ENCODE data around the gene CFAP299. TPM values are rescaled to one million over a fixed set of nuclear protein-coding genes. Genes with fewer than 3 reads are reported as not detected.

Gene CFAP299
- total and polyA plus RNA-seq, 4 donors, result 2.8 to 30.2 (median 6.6) TPM

DNA sequence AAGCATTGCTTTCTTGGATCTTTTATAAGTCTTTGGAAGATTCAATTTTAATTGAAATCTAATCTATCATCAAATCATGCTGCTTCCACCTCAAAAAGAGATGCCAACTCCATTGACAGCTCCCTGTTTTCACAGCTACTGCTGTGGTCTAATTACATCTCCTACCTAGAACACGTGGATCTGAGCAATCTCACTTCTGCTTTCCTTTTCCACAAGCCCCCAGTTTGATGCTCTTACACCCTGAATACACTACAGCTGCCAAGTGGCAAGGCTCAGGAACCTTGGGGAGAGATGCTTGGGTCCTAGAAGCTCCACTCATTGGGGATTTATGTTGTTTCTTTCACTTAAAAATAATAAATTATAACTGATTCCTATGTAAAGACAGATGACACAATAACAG is 172.0 kb downstream of the CFAP299 start:
- 26 to 42% methylated on average over 1 of the region's 1 CpG for WGBS, 2 donors
- DNase-seq, result no peak
- H3K9me3 ChIP-seq (ENCODE audit: control insufficient read depth in 4 of 4, insufficient read depth in 3 of 4, low read length in 3 of 4), result peaks cover 0 to 1% (median 0%) of the 10 kb centered on the region in 4 donors
- no peak overlapping the region for H3K9ac ChIP-seq (ENCODE audit: insufficient read depth in 1 of 2, low read length in 2 of 2)
- no peak for TF ChIP-seq CTCF (IDR thresholded peaks at IDR 0.05; ENCODE audit: control extremely low read depth, extremely low read depth)
- H3K27ac ChIP-seq (ENCODE audit: low read depth in 1 of 2, low read length in 1 of 2), result no peak overlapping the region
- ATAC-seq (ENCODE audit: insufficient read depth, low FRiP score), result no peak
- no peaks in the 10 kb centered on the region for H3K36me3 ChIP-seq (ENCODE audit: control insufficient read depth in 4 of 4, insufficient read depth in 4 of 4, low read length in 4 of 4)
- no peak overlapping the region for H3K4me3 ChIP-seq
- H3K27me3 ChIP-seq (ENCODE audit: control insufficient read depth in 3 of 3, insufficient read depth in 3 of 3, low read length in 2 of 3), result no peaks in the 10 kb centered on the region
- H3K4me1 ChIP-seq (ENCODE audit: control insufficient read depth in 5 of 5, insufficient read depth in 5 of 5, low read length in 5 of 5), result peaks cover 0 to 3% (median 0%) of the 10 kb centered on the region in 5 donors

DNA sequence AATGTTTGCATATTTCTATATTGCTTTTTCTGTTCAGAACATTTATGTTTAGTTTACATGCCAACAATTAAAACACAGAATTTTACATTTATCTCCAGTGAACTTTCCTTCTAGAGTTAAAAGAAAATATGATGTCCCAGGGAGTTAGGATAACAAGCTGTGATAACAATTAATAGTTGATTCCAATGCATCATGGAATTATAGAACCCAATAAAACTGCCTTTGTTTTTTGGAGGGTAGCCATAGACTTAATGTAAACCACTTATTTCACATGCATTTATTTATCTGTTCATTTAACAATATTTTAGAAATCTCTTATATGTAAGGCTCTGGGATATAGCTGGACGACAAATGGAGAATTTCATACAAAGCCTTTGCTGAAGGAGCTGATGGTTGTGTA is 180.0 kb downstream of the CFAP299 start:
- H3K9me3 ChIP-seq (ENCODE audit: control insufficient read depth in 4 of 4, insufficient read depth in 3 of 4, low read length in 3 of 4), result no peaks in the 10 kb centered on the region
- H3K4me1 ChIP-seq (ENCODE audit: control insufficient read depth in 5 of 5, insufficient read depth in 5 of 5, low read length in 5 of 5), result peaks cover 0 to 5% (median 0%) of the 10 kb centered on the region in 5 donors
- ATAC-seq (ENCODE audit: insufficient read depth, low FRiP score), result no peak
- no peak overlapping the region for H3K9ac ChIP-seq (ENCODE audit: insufficient read depth in 1 of 2, low read length in 2 of 2)
- H3K4me3 ChIP-seq, result no peak overlapping the region
- no peak overlapping the region for H3K27ac ChIP-seq (ENCODE audit: low read depth in 1 of 2, low read length in 1 of 2)
- no peaks in the 10 kb centered on the region for H3K36me3 ChIP-seq (ENCODE audit: control insufficient read depth in 4 of 4, insufficient read depth in 4 of 4, low read length in 4 of 4)
- TF ChIP-seq CTCF (IDR thresholded peaks at IDR 0.05; ENCODE audit: control extremely low read depth, extremely low read depth), result no peak
- H3K27me3 ChIP-seq (ENCODE audit: control insufficient read depth in 3 of 3, insufficient read depth in 3 of 3, low read length in 2 of 3), result no peaks in the 10 kb centered on the region
- DNase-seq, result peak in 2 of 3 donors; percentile 93 to 94
- WGBS, 2 donors, result 70 to 73% methylated on average over 1 of the region's 1 CpG

GRCh38 chr4:80521438-80521837 is 185.9 kb downstream of the CFAP299 start:
- no peak for ATAC-seq (ENCODE audit: insufficient read depth, low FRiP score)
- no peak for TF ChIP-seq CTCF (IDR thresholded peaks at IDR 0.05; ENCODE audit: control extremely low read depth, extremely low read depth)

GRCh38 chr4:80526697-80527096 is 191.2 kb downstream of the CFAP299 start:
- Histone ChIP-seq H3K4me1 (ENCODE audit: control insufficient read depth in 5 of 5, insufficient read depth in 5 of 5, low read length in 5 of 5) (peaks cover 0 to 11% (median 0%) of the 10 kb centered on the region in 5 donors), H3K27ac (ENCODE audit: low read depth in 1 of 2, low read length in 1 of 2) (no peak overlapping the region), H3K36me3 (ENCODE audit: control insufficient read depth in 4 of 4, insufficient read depth in 4 of 4, low read length in 4 of 4) (no peaks in the 10 kb centered on the region), H3K27me3 (ENCODE audit: control insufficient read depth in 3 of 3, insufficient read depth in 3 of 3, low read length in 2 of 3) (no peaks in the 10 kb centered on the region), H3K9ac (ENCODE audit: insufficient read depth in 1 of 2, low read length in 2 of 2) (no peak overlapping the region), H3K4me3 (no peak overlapping the region), H3K9me3 (ENCODE audit: control insufficient read depth in 4 of 4, insufficient read depth in 3 of 4, low read length in 3 of 4) (no peaks in the 10 kb centered on the region)
- TF ChIP-seq CTCF (IDR thresholded peaks at IDR 0.05; ENCODE audit: control extremely low read depth, extremely low read depth), result no peak
- 79% methylated on average over 2 of the region's 2 CpGs for WGBS, 2 donors
- DNase-seq, result no peak
- ATAC-seq (ENCODE audit: insufficient read depth, low FRiP score), result no peak

More at GRCh38 chr4:80521438-80521837, 185.9 kb downstream of the CFAP299 start:
- H3K9me3 ChIP-seq (ENCODE audit: control insufficient read depth in 4 of 4, insufficient read depth in 3 of 4, low read length in 3 of 4), result no peaks in the 10 kb centered on the region
- H3K27ac ChIP-seq (ENCODE audit: low read depth in 1 of 2, low read length in 1 of 2), result no peak overlapping the region
- H3K36me3 ChIP-seq (ENCODE audit: control insufficient read depth in 4 of 4, insufficient read depth in 4 of 4, low read length in 4 of 4), result no peaks in the 10 kb centered on the region
- no peaks in the 10 kb centered on the region for H3K27me3 ChIP-seq (ENCODE audit: control insufficient read depth in 3 of 3, insufficient read depth in 3 of 3, low read length in 2 of 3)
- no peak overlapping the region for H3K4me3 ChIP-seq
- WGBS, 2 donors, result 89 to 97% methylated on average over 1 of the region's 1 CpG
- no peak for DNase-seq
- peaks cover 0 to 7% (median 0%) of the 10 kb centered on the region in 5 donors for H3K4me1 ChIP-seq (ENCODE audit: control insufficient read depth in 5 of 5, insufficient read depth in 5 of 5, low read length in 5 of 5)
- H3K9ac ChIP-seq (ENCODE audit: insufficient read depth in 1 of 2, low read length in 2 of 2), result no peak overlapping the region

Measured in lung (tissue), 12 donors.